ENCODE data around the gene LYL1. TPM values are rescaled to one million over a fixed set of nuclear protein-coding genes. Genes with fewer than 3 reads are reported as not detected.
A peak's percentile ranks its signal among the peaks of the same experiment; 100 is the strongest.

Gene LYL1
- total RNA-seq, 1 experiment from 2014 or later = 0.63 TPM

GRCh38 chr19:13060964-13061927 lies 41.4 kb downstream of the LYL1 start:
- H3K4ac ChIP-seq (ENCODE audit: low read depth, low read length) = no peak overlapping the region
- H3K14ac ChIP-seq (ENCODE audit: insufficient read depth, low read length) = no peak overlapping the region
- H2BK120ac ChIP-seq (ENCODE audit: low read depth, low read length, poor library complexity, severe bottlenecking) = no peak overlapping the region
- H2AK5ac ChIP-seq (ENCODE audit: insufficient read length, low read length) = no peak overlapping the region
- no peaks in the 10 kb centered on the region; a peak in 1 of 5 replicates for H3K9me3 Mint-ChIP-seq
- H2BK15ac ChIP-seq (ENCODE audit: low read depth, low read length) = no peak overlapping the region
- TF ChIP-seq CTCF (conservative IDR thresholded peaks at IDR 0.05) = peak; percentile 95
- peak overlapping the region; percentile 47 to 75 for H3K4me3 Mint-ChIP-seq
- H2BK5ac ChIP-seq (ENCODE audit: insufficient read length, low read length) = no peak overlapping the region
- no peak overlapping the region for H3T11ph ChIP-seq (ENCODE audit: low read length)
- no peak overlapping the region for H3K18ac ChIP-seq (ENCODE audit: insufficient read length, low read depth, low read length)
- no peak overlapping the region for H3K23ac ChIP-seq (ENCODE audit: insufficient read length, low read depth, low read length)
- DNase-seq = peak; percentile 82
- peaks cover 15 to 27% of the 10 kb centered on the region in 2 experiments for H3K4me1 Mint-ChIP-seq
- no peaks in the 10 kb centered on the region for H3K36me3 Mint-ChIP-seq (ENCODE audit: insufficient read depth in 1 of 3, low read depth in 3 of 3)
- H3K27me3 Mint-ChIP-seq (ENCODE audit: low read depth) = peaks cover 96% of the 10 kb centered on the region
- no peak overlapping the region for H3K27ac Mint-ChIP-seq
- H3K23me2 ChIP-seq (ENCODE audit: insufficient read length, low read depth, low read length, poor library complexity, severe bottlenecking) = peaks cover 7% of the 10 kb centered on the region
- peaks cover 3% of the 10 kb centered on the region; the same call in 1 of the 2 replicates for H3K4me1 ChIP-seq (ENCODE audit: insufficient read depth, low read length)
- no peak overlapping the region for H4K91ac ChIP-seq (ENCODE audit: insufficient read length, low read depth, low read length)
- H3K9me3 ChIP-seq (ENCODE audit: control insufficient read depth, low read depth, low read length) = no peaks in the 10 kb centered on the region
- H3K9ac ChIP-seq (ENCODE audit: extremely low read depth, insufficient read length, low read length) = no peak overlapping the region
- H3K56ac ChIP-seq (ENCODE audit: insufficient read length, low read depth, low read length) = no peak overlapping the region
- no CpG with 5 or more reads among the region's 40 CpGs for WGBS (ENCODE audit: extremely low coverage, insufficient read length, low lambda C conversion rate)
- H4K20me1 ChIP-seq (ENCODE audit: control insufficient read depth, insufficient read depth, insufficient read length) = no peaks in the 10 kb centered on the region
- H2BK12ac ChIP-seq (ENCODE audit: insufficient read length, low read depth, low read length) = no peak overlapping the region
- H4K8ac ChIP-seq (replicated peaks; ENCODE audit: insufficient read length, low read depth, low read length) = no peak overlapping the region
- H3K27ac ChIP-seq (ENCODE audit: insufficient read length, low read depth, low read length) = no peak overlapping the region
- no peaks in the 10 kb centered on the region for H3K79me1 ChIP-seq (ENCODE audit: insufficient read depth, low read depth, low read length, poor library complexity, severe bottlenecking)
- H2AFZ ChIP-seq (ENCODE audit: low read length) = no peak overlapping the region
- no peaks in the 10 kb centered on the region for H3K79me2 ChIP-seq (ENCODE audit: insufficient read depth, low read length)
- no peak overlapping the region for H2BK20ac ChIP-seq (ENCODE audit: low read depth, low read length, poor library complexity, severe bottlenecking)
- no peak overlapping the region for H4K5ac ChIP-seq (ENCODE audit: insufficient read length, low read depth, low read length)
- peaks cover 41% of the 10 kb centered on the region for H3K27me3 ChIP-seq (ENCODE audit: insufficient read depth, low read length)
- H3K4me2 ChIP-seq (ENCODE audit: insufficient read depth, insufficient read length, low read length) = peak overlapping the region; percentile 27

Measured in H9 (cell line).